ENCODE data around the gene EML3.

EML3 gene

DNA sequence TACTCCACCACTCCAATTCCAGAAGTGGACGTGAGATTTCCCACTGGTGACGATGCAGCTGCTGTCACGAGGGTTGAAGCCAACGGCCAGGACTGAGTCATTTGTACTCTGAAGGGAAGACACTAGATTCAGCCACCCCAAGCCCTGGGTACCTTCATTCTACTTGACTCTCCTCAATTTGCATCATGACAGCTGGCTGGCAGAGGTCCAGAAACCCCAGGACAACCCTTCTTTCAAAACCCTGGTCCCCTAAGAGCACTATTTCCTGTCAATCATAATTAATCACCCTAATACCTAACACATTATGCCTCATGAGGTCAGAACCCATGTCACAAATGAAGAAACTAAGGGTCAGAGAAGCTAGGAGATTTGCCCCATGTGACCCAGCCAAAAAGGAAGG, 4.9 kb downstream of the EML3 start:
- no peak for DNase-seq (ENCODE audit: extremely low read depth, low read depth)
- TF ChIP-seq, protein P1, sequence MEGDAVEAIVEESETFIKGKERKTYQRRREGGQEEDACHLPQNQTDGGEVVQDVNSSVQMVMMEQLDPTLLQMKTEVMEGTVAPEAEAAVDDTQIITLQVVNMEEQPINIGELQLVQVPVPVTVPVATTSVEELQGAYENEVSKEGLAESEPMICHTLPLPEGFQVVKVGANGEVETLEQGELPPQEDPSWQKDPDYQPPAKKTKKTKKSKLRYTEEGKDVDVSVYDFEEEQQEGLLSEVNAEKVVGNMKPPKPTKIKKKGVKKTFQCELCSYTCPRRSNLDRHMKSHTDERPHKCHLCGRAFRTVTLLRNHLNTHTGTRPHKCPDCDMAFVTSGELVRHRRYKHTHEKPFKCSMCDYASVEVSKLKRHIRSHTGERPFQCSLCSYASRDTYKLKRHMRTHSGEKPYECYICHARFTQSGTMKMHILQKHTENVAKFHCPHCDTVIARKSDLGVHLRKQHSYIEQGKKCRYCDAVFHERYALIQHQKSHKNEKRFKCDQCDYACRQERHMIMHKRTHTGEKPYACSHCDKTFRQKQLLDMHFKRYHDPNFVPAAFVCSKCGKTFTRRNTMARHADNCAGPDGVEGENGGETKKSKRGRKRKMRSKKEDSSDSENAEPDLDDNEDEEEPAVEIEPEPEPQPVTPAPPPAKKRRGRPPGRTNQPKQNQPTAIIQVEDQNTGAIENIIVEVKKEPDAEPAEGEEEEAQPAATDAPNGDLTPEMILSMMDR (IDR thresholded peaks at IDR 0.05; ENCODE audit: low read depth, low read length), result no peak

DNA sequence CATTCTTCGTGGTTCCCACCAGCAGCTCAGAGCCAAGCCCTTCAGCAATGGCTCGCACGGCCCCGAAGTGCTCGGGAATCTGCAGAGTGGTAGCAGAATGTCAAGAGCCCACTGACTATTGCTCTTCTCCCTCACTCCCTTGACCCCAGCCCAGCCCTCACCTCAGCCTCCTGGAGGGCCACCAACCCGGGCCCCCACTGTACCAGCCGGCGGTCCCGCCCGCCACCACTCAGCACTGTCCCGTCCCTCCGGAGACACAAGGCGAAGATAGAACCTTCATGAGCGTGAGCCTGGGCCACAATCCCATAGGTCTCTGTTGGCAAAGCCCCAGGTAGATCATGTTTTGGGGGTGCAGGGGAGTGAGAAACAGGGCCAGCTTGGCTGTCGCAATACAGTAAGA, 6.7 kb downstream of the EML3 start:
- DNase-seq (ENCODE audit: extremely low read depth, low read depth), result no peak

DNA sequence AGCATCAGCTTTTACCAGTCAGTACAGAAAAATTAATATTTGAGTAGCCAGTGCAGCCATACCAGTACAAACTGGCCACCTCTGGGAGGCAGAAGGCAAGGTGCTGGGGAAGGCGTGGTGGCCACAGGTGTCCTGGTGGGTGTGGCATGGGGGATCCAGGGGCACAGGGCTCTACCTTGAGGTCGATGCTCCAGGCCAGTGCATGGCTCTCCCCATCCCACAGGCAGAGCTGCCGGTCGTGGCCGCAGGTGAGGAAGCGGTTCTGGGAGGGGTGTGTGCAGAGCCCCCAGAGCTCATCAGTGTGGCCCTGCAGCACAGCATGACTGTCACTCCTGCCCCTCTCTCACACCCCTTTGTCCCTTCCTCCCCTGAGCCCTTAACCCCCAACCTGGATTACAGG, 7.1 kb downstream of the EML3 start:
- DNase-seq (ENCODE audit: extremely low read depth, low read depth), result no peak
- TF ChIP-seq, protein P1 (IDR thresholded peaks at IDR 0.05; ENCODE audit: low read depth, low read length), result no peak

More for the DNA sequence above, 6.7 kb downstream of the EML3 start:
- TF ChIP-seq, protein P1 (IDR thresholded peaks at IDR 0.05; ENCODE audit: low read depth, low read length), result no peak

DNA sequence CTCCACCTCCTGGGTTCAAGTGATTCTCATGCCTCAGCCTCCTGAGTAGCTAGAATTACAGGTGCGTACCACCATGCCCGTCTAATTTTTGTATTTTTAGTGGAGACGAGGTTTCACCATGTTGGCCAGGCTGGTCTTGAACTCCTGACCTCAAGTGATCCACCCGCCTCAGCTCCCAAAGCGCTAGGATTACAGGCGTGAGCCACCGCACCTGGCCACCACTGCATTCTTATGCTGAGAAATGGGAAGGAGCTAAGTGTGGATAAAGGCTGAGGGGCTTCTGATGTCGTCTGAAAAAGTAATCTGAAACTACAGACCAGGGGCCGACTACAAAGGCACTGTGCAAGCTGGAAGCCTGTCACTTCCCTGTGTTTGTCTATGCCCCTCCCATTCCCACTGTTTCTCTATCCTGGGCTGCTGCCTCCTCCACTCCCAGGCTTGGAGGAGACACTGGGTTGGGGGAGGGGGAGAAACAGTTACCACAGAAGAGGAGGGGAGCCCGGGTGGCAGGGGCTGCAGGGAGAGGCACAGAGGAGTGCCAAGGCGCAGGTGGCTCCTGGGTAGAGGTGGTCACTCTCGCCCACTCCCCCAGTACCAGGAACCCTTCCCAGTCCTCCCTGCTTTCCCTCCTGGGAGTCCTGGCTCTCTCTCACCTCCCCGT, 8.0 kb downstream of the EML3 start:
- TF ChIP-seq, protein P1 (IDR thresholded peaks at IDR 0.05; ENCODE audit: low read depth, low read length), result no peak
- DNase-seq (ENCODE audit: extremely low read depth, low read depth), result no peak

DNA sequence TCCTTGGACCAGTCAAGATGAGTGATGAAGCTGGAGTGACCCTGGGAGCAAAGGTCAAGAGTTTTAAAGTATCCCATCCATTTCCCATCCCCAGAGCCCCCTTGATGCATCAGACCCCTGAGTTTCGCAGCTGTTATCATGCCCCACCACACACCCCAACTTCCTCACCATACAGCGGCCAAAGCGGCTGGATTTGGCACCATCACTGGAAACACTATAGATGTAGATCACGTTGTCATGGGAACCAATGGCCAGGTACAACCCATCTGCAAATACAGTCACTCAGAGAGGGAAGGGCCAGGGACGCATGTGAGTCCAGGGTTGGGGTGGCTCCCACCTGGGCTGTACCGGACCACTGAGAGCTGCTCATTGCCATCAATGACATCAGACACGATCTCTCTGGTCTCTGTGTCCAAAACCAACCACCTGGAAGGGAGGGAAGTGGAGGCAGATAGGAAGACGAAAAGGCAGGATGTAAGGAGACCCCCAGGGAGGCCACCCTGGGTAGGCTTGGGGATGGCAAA, 8.7 kb downstream of the EML3 start:
- TF ChIP-seq, protein P1 (IDR thresholded peaks at IDR 0.05; ENCODE audit: low read depth, low read length), result no peak
- no peak for DNase-seq (ENCODE audit: extremely low read depth, low read depth)

DNA sequence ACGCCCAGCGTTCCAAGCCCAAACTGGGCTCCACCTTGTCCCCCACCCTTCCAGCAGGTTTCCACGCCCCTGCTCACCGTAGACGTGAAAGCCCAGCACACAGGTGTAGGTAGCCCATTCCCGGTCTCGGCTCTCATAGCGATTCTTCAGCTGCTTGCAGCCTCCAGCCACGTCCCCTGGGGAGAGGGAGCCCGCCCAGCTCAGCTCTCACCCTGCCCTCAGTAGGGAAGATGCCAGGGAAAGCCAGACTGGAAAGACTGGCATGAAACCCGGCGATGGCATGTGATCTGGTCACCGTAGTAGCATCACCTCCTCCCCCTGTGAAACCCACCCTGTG, 9.5 kb downstream of the EML3 start:
- DNase-seq (ENCODE audit: extremely low read depth, low read depth), result no peak
- TF ChIP-seq, protein P1 (IDR thresholded peaks at IDR 0.05; ENCODE audit: low read depth, low read length), result no peak

DNA sequence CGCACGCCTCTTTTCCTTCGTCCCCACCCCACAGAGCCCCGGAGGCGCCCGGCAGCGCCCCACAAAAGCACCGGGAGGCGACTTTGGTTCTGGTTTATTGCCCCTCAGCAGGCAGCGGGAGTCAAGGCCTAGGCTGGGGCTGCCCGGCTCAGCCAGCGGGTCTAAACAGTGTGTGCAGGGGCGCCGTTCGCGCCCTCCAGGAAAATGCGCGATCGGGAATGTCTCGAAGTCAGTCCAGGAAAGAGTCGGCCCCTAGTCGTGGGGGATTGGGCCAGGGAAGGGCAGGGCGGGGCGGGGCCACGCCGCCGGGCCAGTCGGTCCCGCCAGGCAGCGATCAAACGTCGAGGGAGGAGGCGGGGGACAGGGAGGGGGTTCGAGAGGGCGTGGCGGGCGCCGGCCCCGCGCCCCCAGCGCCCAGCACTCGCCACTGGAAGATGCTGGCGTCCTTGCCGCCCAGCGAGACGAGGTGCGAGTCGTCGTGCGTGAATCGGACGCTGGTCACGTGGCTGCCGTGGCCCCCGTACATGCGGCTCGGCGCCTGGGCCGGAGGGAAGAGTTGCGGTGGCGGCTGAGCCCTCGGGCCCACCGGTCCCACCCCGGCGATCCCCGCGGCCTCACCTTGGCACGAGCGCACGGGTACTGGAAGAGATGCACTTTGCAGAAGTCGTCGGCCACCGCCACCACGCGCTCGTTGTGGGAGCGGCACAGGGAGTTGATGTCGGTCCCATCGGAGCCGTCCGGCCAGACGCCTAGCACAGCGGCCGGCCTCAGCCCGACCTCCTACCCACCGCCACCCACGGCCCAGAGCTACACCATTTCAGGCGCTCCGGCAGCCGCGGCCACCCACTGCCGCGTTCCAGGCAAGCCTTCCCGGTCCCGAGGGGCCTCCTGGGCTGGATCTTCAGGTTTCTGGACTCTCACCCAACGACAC, 10.2 kb downstream of the EML3 start:
- no peak for DNase-seq (ENCODE audit: extremely low read depth, low read depth)
- TF ChIP-seq, protein P1 (IDR thresholded peaks at IDR 0.05; ENCODE audit: low read depth, low read length), result no peak; the same call in 1 of the 2 replicates
